OCI-LY3 (cell line): ENCODE data around the gene GFRA1.

Source experiments
- EZH2phosphoT487 ChIP-seq: fragments of 200-600 bp; shearing (Covaris generic); IDR thresholded peaks from 2 replicates; pipeline ENCODE4 v1.6.1; 2018; ENCODE audit warnings: antibody characterized with exemption, mixed run types, low read depth
- TF ChIP-seq, protein P1 (sequence below): fragments of 200-600, 300-600 bp; sonication (generic); IDR thresholded peaks from 2 replicates; pipeline ENCODE4 v1.5.1; 2014; ENCODE audit warnings: antibody characterized with exemption, low read length, low read depth

DNA sequence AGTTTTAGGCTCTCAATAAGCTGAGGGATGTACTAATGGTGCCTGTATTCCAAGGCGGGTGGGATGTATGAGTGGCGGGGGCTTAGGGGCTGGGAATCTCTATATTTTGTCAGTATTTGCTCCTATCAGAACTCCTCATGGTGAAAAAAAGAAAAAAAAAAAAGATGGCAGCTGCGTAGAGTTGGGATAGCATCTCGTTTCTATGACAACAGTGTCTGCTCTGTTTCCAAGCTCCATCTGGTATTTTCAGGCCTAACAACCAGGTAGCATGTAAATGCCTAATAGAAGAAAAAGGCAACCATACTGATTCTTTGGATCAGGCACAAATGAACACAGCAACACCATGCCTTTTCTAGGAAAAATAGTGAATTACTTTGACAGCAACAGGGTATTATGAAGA is 39.5 kb upstream of the GFRA1 start:
- TF ChIP-seq, protein P1, sequence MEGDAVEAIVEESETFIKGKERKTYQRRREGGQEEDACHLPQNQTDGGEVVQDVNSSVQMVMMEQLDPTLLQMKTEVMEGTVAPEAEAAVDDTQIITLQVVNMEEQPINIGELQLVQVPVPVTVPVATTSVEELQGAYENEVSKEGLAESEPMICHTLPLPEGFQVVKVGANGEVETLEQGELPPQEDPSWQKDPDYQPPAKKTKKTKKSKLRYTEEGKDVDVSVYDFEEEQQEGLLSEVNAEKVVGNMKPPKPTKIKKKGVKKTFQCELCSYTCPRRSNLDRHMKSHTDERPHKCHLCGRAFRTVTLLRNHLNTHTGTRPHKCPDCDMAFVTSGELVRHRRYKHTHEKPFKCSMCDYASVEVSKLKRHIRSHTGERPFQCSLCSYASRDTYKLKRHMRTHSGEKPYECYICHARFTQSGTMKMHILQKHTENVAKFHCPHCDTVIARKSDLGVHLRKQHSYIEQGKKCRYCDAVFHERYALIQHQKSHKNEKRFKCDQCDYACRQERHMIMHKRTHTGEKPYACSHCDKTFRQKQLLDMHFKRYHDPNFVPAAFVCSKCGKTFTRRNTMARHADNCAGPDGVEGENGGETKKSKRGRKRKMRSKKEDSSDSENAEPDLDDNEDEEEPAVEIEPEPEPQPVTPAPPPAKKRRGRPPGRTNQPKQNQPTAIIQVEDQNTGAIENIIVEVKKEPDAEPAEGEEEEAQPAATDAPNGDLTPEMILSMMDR = no peak
- no peak for TF ChIP-seq EZH2phosphoT487
